ENCODE results near the gene CREBBP. TPM values are rescaled to one million over a fixed set of nuclear protein-coding genes. Genes with fewer than 3 reads are reported as not detected.

The CREBBP gene
- total RNA-seq, 3 donors from 2014 or later = 57.9 to 107 (median 81.6) TPM

DNA sequence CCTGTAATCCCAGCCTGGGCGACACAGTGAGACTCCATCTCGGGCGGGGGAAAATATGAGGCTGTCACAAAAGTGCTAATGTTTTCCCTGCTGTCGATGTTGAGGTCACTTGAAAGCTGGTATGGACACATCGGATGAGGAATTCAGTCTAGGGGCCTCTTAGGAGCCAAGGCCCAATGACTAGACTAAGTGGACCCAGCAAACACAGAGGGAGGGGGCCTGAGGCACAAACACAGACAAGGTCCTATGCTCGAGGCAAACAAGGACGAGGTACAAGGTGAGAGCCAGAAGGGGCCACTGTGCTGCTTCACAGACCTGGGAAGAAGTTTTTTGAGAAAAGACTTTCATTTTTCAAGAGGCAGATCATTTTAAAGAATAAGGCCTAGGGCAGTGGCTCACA lies 178.4 kb downstream of the CREBBP start:
- Histone ChIP-seq H3K4me1 (ENCODE audit: low read depth) (no peaks in the 10 kb centered on the region), H3K36me3 (ENCODE audit: low read depth) (no peaks in the 10 kb centered on the region), H3K9me3 (no peaks in the 10 kb centered on the region), H3K4me3 (no peak overlapping the region)
- TF ChIP-seq, protein P1, sequence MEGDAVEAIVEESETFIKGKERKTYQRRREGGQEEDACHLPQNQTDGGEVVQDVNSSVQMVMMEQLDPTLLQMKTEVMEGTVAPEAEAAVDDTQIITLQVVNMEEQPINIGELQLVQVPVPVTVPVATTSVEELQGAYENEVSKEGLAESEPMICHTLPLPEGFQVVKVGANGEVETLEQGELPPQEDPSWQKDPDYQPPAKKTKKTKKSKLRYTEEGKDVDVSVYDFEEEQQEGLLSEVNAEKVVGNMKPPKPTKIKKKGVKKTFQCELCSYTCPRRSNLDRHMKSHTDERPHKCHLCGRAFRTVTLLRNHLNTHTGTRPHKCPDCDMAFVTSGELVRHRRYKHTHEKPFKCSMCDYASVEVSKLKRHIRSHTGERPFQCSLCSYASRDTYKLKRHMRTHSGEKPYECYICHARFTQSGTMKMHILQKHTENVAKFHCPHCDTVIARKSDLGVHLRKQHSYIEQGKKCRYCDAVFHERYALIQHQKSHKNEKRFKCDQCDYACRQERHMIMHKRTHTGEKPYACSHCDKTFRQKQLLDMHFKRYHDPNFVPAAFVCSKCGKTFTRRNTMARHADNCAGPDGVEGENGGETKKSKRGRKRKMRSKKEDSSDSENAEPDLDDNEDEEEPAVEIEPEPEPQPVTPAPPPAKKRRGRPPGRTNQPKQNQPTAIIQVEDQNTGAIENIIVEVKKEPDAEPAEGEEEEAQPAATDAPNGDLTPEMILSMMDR (IDR thresholded peaks at IDR 0.05) = no peak
- ATAC-seq (no peak), DNase-seq (no peak)
- intact Hi-C loops (cut with DNase I, micrococcal nuclease) = no loop called here

DNA sequence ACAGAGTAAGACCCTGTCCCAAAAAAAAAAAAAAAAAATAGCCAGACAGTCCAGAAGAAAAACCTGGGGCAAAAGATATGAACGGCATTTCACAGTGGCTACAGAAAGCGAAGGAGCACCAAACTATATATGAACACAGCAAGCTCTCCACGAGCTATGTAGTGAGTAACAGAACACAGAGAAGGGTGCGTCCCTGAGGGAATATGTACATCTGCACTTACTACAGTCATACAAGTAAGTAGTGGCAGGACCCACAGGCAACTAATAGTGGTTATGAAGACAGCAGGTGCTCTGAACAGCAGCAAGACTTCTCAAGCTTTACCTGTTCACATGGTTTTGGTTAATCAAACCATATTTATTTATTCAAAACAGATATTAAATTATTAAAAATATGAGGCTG lies 179.0 kb downstream of the CREBBP start:
- TF ChIP-seq, protein P1 (IDR thresholded peaks at IDR 0.05) = no peak
- no peak overlapping the region for H3K4me3 ChIP-seq
- H3K9me3 ChIP-seq = no peaks in the 10 kb centered on the region
- no peak for DNase-seq
- intact Hi-C loops (cut with DNase I, micrococcal nuclease) = no loop called here
- H3K36me3 ChIP-seq (ENCODE audit: low read depth) = no peaks in the 10 kb centered on the region
- ATAC-seq = no peak
- no peaks in the 10 kb centered on the region for H3K4me1 ChIP-seq (ENCODE audit: low read depth)

DNA sequence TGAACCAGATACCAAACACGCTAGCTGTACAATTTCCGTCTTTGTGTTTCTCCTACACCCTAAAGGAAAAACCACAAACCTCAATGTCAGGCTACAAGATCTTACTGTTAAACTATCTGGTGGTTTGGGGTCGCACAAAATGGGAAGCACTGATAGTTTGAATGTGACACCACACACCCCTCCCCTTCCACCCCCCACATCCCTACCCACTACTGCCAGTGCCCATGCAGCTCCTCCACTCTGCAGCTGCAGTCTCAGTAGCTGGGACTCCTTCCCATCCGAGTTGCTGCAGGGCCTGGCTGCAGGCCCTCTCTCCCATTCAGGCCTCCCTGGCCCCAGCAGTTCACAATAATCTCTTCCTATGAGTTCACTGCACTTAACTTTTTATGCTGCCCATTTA lies 181.6 kb downstream of the CREBBP start:
- ATAC-seq (no peak), DNase-seq (no peak)
- no peak overlapping the region for H3K4me3 ChIP-seq
- H3K9me3 ChIP-seq = no peaks in the 10 kb centered on the region
- H3K36me3 ChIP-seq (ENCODE audit: low read depth) = no peaks in the 10 kb centered on the region
- intact Hi-C loops (cut with DNase I, micrococcal nuclease) = loop anchor here in 1 of 2 donors (10.0 kb wide), 1 partner anchor 176 kb away; no protein-coding TSS in a partner anchor
- TF ChIP-seq, protein P1 (IDR thresholded peaks at IDR 0.05) = no peak
- H3K4me1 ChIP-seq (ENCODE audit: low read depth) = no peaks in the 10 kb centered on the region

DNA sequence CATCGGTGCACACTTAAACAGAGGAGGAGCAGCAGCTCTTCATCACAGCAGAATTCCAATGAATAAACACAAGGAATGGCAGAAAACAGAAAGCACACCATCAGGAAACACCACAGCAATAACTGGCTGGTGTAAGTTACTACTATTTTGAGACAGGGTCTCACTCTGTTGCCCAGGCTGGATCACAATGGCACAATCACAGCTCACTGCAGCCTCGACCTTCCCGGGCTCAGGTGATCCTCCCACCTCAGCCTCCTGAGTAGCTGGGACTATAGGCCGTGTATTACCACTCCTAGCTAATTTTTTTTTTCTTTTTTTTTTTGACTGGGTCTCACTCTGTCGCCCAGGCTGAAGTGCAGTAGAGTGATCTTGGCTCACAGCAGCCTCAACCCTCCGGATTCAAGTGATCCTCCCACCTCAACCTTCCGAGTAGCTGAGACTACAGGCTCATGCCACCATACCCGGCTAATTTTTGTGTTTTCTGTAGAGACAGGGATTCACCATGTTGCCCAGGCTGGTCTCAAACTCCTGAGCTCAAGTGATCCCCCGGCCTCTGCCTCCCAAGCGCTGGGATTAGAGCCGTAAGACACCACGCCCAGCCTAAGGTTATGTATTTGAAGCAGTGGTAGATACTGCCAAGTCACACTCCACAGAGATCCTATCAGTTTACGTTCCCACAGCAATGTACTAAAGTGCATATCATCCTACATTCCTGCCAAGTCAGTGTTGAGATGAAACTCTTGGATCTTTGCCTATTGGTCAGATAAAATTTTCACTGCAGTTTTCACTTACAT lies 183.9 kb downstream of the CREBBP start:
- no peaks in the 10 kb centered on the region for H3K36me3 ChIP-seq (ENCODE audit: low read depth)
- H3K4me1 ChIP-seq (ENCODE audit: low read depth) = no peaks in the 10 kb centered on the region
- TF ChIP-seq, protein P1 (IDR thresholded peaks at IDR 0.05) = no peak
- H3K4me3 ChIP-seq = no peak overlapping the region
- DNase-seq (no peak), ATAC-seq (peak; percentile 21)
- no peaks in the 10 kb centered on the region for H3K9me3 ChIP-seq
- intact Hi-C loops (cut with DNase I, micrococcal nuclease) = loop anchor here in 1 of 2 donors (10.0 kb wide), 1 partner anchor 178 kb away; no protein-coding TSS in a partner anchor

DNA sequence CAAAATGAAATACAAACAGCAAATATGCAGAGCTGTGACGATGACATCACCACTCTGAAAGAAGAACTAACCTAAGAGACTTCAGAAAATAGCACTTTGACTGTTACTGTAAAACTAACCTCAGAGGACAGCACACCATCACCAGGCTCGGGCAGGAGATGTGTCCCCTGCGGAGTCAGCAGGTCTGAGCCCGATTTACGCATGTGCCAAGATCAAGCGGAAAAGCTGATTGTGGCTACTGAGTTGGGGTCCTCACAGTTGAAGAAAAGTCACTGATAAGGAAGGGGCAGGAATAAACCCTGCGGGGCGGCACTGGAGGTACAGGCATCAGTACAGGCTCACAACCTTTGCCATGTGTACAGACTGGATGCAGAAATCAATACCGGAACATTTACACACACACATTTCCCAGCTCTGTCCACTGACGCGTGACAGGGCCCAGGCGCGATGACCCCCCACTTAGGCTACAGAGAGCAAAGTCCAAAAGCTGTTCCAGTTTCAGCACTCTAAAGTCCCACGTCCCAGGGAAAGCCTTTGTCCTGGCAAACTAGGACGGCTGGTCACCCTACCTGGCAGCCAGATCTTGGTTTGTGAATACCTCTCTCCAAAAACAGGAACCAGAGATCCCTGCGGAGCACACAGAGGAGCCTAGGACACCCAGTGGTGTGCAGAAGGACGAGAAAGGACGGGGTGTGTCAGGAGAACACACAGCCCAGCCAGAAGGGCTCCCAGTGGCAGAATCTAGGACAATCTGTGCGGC lies 184.7 kb downstream of the CREBBP start:
- no peaks in the 10 kb centered on the region for H3K9me3 ChIP-seq
- DNase-seq (no peak), ATAC-seq (peak; percentile 31)
- H3K4me3 ChIP-seq = no peak overlapping the region
- intact Hi-C loops (cut with DNase I, micrococcal nuclease) = loop anchor here in 1 of 2 donors (10.0 kb wide), 1 partner anchor 179 kb away; no protein-coding TSS in a partner anchor
- no peaks in the 10 kb centered on the region for H3K36me3 ChIP-seq (ENCODE audit: low read depth)
- peaks cover under 1% of the 10 kb centered on the region for H3K4me1 ChIP-seq (ENCODE audit: low read depth)
- TF ChIP-seq, protein P1 (IDR thresholded peaks at IDR 0.05) = no peak
